Endodermal cell (in vitro differentiated cells): ENCODE data around the gene MCTP2. TPM values are rescaled to one million over a fixed set of nuclear protein-coding genes. Genes with fewer than 3 reads are reported as not detected.

Experiments
- DNase-seq: peaks from one replicate; pipeline ENCODE4 v3.0.0-alpha.2; 2017
- H3K27ac ChIP-seq: 2 replicates; pipeline ENCODE4 v1.5.1; 2013; ENCODE audit warnings: mild to moderate bottlenecking, low read depth, low read length, moderate library complexity
- H3K27me3 ChIP-seq: 2 replicates; pipeline ENCODE4 v1.6.1; 2013; ENCODE audit warnings: mild to moderate bottlenecking, low read length, moderate library complexity; ENCODE audit not compliant: insufficient read depth, control insufficient read depth, poor library complexity, severe bottlenecking
- H3K36me3 ChIP-seq: 2 replicates; pipeline ENCODE4 v1.7.0; 2013; ENCODE audit warnings: mild to moderate bottlenecking, low read length, moderate library complexity; ENCODE audit not compliant: control insufficient read depth, insufficient read depth
- H3K4me1 ChIP-seq: one replicate; pipeline ENCODE4 v1.7.0; 2013; ENCODE audit warnings: low read length; ENCODE audit not compliant: control insufficient read depth, insufficient read depth
- H3K4me3 ChIP-seq: 2 replicates; pipeline ENCODE4 v1.5.1; 2013; ENCODE audit warnings: mild to moderate bottlenecking, low read length, moderate library complexity
- H3K9ac ChIP-seq: 2 replicates; pipeline ENCODE4 v1.6.1; 2013; ENCODE audit warnings: mild to moderate bottlenecking, low read length, moderate library complexity; ENCODE audit not compliant: poor library complexity, severe bottlenecking; ENCODE audit errors: extremely low read depth
- H3K9me3 ChIP-seq: 2 replicates; pipeline ENCODE4 v1.6.1; 2013; ENCODE audit warnings: mild to moderate bottlenecking, low read length, moderate library complexity; ENCODE audit not compliant: control insufficient read depth
- H3K27ac Mint-ChIP-seq: 2 replicates; pipeline ENCODE4 v1.8.0; 2020; ENCODE audit warnings: mixed read lengths
- H3K27me3 Mint-ChIP-seq: 2 replicates; pipeline ENCODE4 v1.8.0; 2021; ENCODE audit warnings: mild to moderate bottlenecking, mixed read lengths; ENCODE audit not compliant: insufficient read depth
- H3K36me3 Mint-ChIP-seq: 2 replicates; pipeline ENCODE4 v1.8.0; 2020; ENCODE audit warnings: low read depth, mixed read lengths
- H3K4me1 Mint-ChIP-seq: 2 replicates; pipeline ENCODE4 v1.8.0; 2020; ENCODE audit warnings: mixed read lengths
- H3K4me3 Mint-ChIP-seq: 2 replicates; pipeline ENCODE4 v1.8.0; 2020; ENCODE audit warnings: mild to moderate bottlenecking, moderate library complexity, mixed read lengths
- H3K9me3 Mint-ChIP-seq: 2 replicates; pipeline ENCODE4 v1.8.0; 2020; ENCODE audit warnings: mild to moderate bottlenecking, mixed read lengths
- WGBS, 2 experiments: methylation state at CpG; one replicate each; pipeline versions ENCODE4 v1.1.5 to v1.1.7; 2013; ENCODE audit warnings: missing lambda C conversion rate in 2 of 2, mixed read lengths in 1 of 2; ENCODE audit not compliant: insufficient coverage in 1 of 2, insufficient read length in 1 of 2; 5-methylcytosine and 5-hydroxymethylcytosine counted together
- total RNA-seq, 2 donors: library from RNA; stranded (reverse); fragmentation: NEBNext Ultra II Directional in 1 of 2; extraction: Animal tissue kit (Norgen Biotek cat#: 25700) in 1 of 2; gene quantifications; 2 replicates in 1 of 2; 3 replicates in 1 of 2; pipeline ENCODE4 v1.2.1, GENCODE V29; 2021
- TF ChIP-seq, protein P1 (sequence below): fragments of 200-600 bp; sonication (generic); conservative IDR thresholded peaks from 2 replicates; pipeline ENCODE4 v1.5.0; 2021; ENCODE audit warnings: antibody characterized with exemption, mild to moderate bottlenecking

Gene MCTP2
- total RNA-seq, 2 donors from 2014 or later, result 9.2 to 12.1 TPM

DNA sequence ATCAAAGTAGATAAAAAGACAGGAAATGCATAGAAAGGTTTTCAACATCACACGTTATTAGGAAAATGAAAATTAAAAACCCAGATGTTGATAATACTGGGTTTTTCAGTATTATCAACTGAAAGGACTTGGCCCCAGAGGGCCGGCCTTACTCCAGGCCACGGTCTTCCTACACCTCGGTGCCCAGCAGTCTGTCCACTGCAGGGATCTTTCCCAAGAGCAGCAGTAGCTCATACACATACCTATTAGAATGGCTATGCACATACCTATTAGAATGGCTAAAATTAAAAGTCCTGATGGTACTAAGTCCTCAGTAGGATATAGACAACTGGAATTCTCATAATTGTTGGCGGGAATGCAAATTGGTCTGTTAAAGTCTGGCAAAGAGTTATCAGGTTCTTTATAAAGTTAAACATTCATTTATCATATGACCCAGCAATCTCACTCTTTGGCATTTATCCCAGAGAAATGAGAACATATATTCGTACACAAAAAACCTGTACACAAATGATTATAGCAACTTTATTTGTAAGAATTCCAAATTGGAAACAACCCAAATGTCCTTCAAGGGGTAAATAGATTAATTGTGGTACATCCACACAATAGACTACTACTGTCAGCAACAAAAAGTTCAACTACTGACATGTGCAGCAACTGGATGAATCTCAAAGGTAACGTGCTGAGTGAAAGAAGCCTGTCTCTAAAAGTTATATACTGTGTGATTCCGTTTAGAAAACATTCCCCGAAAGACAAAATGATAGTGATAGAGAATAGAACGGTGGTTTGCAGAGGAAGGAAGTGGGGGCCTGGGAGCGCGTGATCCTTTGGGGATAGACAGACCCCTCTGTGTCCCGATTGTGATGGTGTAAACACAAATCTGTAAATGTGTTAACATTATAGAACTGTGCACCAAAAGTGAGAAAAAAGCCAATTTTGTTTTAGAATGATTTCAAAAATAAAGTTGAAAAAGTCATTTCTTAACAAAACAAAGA is 62.3 kb downstream of the MCTP2 start:
- no peaks in the 10 kb centered on the region for H3K36me3 ChIP-seq
- H3K4me3 ChIP-seq, result no peak overlapping the region
- H3K9ac ChIP-seq, result no peak overlapping the region
- DNase-seq, result no peak
- Mint-ChIP-seq H3K27ac (no peak overlapping the region), H3K4me3 (no peak overlapping the region), H3K36me3 (no peaks in the 10 kb centered on the region), H3K4me1 (no peaks in the 10 kb centered on the region), H3K27me3 (no peaks in the 10 kb centered on the region), H3K9me3 (peaks cover 11% of the 10 kb centered on the region)
- TF ChIP-seq, protein P1, sequence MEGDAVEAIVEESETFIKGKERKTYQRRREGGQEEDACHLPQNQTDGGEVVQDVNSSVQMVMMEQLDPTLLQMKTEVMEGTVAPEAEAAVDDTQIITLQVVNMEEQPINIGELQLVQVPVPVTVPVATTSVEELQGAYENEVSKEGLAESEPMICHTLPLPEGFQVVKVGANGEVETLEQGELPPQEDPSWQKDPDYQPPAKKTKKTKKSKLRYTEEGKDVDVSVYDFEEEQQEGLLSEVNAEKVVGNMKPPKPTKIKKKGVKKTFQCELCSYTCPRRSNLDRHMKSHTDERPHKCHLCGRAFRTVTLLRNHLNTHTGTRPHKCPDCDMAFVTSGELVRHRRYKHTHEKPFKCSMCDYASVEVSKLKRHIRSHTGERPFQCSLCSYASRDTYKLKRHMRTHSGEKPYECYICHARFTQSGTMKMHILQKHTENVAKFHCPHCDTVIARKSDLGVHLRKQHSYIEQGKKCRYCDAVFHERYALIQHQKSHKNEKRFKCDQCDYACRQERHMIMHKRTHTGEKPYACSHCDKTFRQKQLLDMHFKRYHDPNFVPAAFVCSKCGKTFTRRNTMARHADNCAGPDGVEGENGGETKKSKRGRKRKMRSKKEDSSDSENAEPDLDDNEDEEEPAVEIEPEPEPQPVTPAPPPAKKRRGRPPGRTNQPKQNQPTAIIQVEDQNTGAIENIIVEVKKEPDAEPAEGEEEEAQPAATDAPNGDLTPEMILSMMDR, result no peak
- no peak overlapping the region for H3K27ac ChIP-seq
- H3K27me3 ChIP-seq, result no peaks in the 10 kb centered on the region
- H3K4me1 ChIP-seq, result no peaks in the 10 kb centered on the region
- WGBS, 2 experiments, result 91 to 95% methylated on average over 11 to 13 of the region's 13 CpGs
- H3K9me3 ChIP-seq, result peaks cover 13% of the 10 kb centered on the region

DNA sequence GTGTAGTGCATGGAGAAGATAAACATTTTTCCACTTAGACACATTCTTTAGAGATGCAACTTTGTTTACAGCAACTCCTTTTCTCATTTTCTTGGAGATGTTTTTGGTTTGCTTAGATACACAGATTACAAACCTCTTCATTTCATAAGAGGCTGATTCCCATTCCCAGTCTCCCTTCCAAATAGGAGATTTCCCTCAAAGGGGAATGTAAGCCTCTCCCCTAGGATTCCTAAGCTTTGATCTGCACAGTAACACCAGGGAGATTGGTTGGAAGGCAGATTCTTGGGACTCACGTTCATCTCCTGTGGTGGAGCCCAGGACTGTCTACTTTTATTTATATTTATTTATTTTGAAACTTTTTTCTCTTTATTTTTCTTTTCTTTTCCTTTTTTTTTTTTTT is 63.2 kb downstream of the MCTP2 start:
- H3K4me1 ChIP-seq, result no peaks in the 10 kb centered on the region
- Mint-ChIP-seq H3K4me3 (no peak overlapping the region), H3K9me3 (peaks cover 11% of the 10 kb centered on the region)

DNA sequence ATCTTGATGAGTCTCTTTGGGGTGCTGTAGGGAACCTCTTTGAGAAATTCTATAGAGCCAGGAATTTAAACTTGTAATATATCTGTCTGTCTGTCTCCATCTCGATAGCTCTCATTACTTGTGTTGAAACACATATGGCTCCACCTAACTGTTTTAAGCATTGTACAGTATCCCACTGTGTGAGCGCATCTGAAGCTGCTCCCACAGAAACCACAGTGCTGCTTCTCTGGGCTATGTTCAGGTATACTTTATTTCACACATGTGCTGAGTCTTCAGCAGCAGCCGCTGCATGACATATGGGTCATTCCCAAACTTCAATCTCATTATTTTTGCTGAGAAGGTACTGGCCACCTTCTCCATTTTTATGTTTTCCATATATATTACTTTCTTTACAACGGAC is 63.9 kb downstream of the MCTP2 start:
- Histone ChIP-seq H3K9ac (no peak overlapping the region), H3K9me3 (peaks cover 6% of the 10 kb centered on the region), H3K27me3 (no peaks in the 10 kb centered on the region), H3K4me3 (no peak overlapping the region), H3K4me1 (no peaks in the 10 kb centered on the region), H3K27ac (no peak overlapping the region), H3K36me3 (no peaks in the 10 kb centered on the region)
- Mint-ChIP-seq H3K27me3 (no peaks in the 10 kb centered on the region), H3K27ac (no peak overlapping the region), H3K36me3 (peaks cover 7% of the 10 kb centered on the region), H3K9me3 (peaks cover 6% of the 10 kb centered on the region), H3K4me3 (no peak overlapping the region), H3K4me1 (no peaks in the 10 kb centered on the region)
- WGBS, 2 experiments, result 96% methylated on average over 3 to 4 of the region's 4 CpGs
- DNase-seq, result no peak
- TF ChIP-seq, protein P1, result no peak

More for the DNA sequence above, 63.2 kb downstream of the MCTP2 start:
- Mint-ChIP-seq H3K4me1 (no peaks in the 10 kb centered on the region), H3K36me3 (peaks cover 5% of the 10 kb centered on the region), H3K27me3 (no peaks in the 10 kb centered on the region), H3K27ac (no peak overlapping the region)
- Histone ChIP-seq H3K27ac (no peak overlapping the region), H3K36me3 (no peaks in the 10 kb centered on the region), H3K9me3 (peaks cover 13% of the 10 kb centered on the region), H3K9ac (no peak overlapping the region), H3K27me3 (no peaks in the 10 kb centered on the region), H3K4me3 (no peak overlapping the region)
- no CpG with 5 or more reads among the region's 1 CpG for WGBS, 2 experiments
- no peak for DNase-seq
- TF ChIP-seq, protein P1, result no peak
